Middle frontal gyrus (tissue), 1 donor: ENCODE results near the gene CAMKMT.

Experiments used
- DNase-seq: peaks from one replicate; pipeline ENCODE4 v3.0.0-alpha.2; 2015; ENCODE audit warnings: low spot score; ENCODE audit errors: extremely low spot score

The CAMKMT gene

DNA sequence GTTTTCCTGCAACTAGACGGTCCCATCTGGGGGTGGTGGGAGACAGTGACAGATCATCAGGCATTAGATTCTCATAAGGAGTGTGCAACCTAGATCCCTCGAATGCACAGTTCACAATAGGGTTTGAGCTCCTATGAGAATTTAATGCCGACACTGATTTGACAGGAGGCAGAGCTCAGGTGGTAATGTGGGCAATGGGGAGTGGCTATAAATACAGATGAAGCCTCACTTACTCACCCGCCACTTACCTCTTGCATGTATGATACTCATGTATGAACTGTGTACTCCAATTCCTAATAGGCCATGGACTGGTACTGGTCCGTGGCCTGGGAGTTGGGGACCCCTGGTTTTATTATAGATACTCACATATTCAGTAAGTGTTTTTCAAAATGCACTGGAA is 457.3 kb downstream of the CAMKMT start:
- DNase-seq, result no peak

DNA sequence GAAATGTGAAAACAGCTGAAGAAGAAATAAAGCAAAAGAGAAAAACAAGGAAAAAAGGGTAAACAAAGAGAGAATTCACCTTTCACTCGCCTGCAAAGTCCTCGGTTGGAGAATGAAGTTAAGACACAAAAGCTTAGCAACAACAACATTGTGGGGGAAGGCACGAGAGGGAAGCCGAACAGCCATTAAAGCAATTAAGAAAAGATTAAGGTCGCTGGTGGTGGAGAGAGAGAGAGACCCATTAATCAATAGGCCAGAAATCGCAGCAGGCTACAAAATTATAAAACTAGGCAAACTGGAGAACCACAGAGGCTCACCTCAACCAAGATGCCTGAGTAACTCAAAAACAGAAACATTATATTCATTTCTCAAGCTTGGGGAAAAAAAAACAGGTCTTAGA is 459.8 kb downstream of the CAMKMT start:
- DNase-seq, result no peak

DNA sequence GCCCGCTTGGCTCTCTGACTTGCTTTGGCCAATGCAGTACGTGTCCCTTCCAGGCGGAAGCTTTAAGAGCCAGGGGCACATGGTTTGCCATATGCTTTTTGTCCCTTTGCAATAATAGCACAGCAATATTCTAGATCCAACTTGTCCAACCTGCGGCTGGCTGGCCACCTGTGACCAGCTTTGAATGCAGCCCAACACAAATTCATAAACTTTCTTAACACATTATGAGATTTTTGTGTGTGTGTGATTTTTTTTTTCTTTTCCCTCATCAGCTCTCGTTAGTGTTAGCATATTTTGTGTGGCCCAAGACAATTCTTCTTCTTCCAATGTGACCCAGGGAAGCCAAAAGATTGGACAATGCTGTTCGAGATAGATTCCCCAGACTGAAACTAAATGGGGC is 460.4 kb downstream of the CAMKMT start:
- DNase-seq, result no peak
